Measurements from ENCODE around the gene TMEM161B. TPM values are rescaled to one million over a fixed set of nuclear protein-coding genes. Genes with fewer than 3 reads are reported as not detected.

Gene TMEM161B
- total RNA-seq: 12.4 and 14.5 TPM in 2 replicates

DNA sequence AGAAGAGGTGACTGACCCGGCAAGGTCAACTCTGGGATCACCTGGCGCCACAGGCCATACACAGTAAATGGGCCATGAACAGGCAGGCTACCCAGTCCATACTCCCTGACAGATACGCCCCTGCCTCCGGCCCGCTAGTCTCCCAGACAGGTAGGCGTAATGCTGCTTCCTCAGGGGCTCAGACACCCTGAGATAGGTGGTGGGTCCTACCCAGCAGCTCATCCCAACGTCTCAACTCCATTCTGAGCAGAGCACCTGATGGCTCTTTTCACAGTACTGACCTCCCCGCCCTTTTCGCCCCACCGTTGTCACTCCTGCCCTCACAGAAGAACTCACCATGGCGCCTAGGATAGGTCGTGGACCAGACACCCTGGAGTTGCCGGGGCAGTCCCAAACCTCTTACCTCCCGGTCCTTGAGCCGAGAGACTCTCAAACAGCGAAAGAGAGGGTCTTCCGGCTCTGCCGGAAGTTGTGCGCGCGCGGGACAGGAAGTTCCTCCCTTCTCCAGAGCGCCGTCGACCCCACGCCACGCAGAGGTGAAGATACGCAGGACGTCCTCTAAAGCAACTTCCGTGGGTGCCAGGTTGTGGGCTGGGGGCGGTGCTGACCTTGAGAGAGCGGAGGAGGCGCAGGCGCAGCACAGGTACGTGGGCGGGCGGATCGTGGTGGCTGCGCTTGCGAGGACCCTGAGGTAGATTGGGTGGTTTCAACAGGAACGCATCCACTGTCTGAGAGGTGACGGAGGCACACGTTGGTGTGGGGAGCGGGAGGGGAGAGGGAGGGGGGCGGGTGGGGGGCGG lies at the start of gene TMEM161B:
Gene TMEM161B (minus strand): TSS at position 461 of the 800 bp plus-strand sequence. CDS start 122 bp downstream, at position 339.

Small RNAs within 50 kb of the gene (small RNA-seq; reads per million reads assigned to genes)
- not detected for gene RNA5SP187
